Choroid plexus epithelial cell (primary cell): Measurements from ENCODE around the gene DESI2.
A peak's percentile ranks its signal among the peaks of the same experiment; 100 is the strongest.

Source experiments
- DNase-seq: peaks from one replicate; pipeline ENCODE4 v3.0.0-alpha.2; 2010; ENCODE audit warnings: low read depth
- H3K4me3 ChIP-seq: 2 replicates; pipeline ENCODE4 v1.5.1; 2011; ENCODE audit warnings: low read depth, mild to moderate bottlenecking, control low read depth, low read length, moderate library complexity
- CTCF ChIP-seq: conservative IDR thresholded peaks from 2 replicates; pipeline ENCODE4 v1.5.1; 2011; ENCODE audit warnings: low read depth, mild to moderate bottlenecking, control low read depth, inconsistent platforms, low read length, moderate library complexity

DESI2 gene

GRCh38 chr1:244727871-244728474, 75.0 kb downstream of the DESI2 start:
- no peak overlapping the region for H3K4me3 ChIP-seq
- TF ChIP-seq CTCF = no peak
- no peak for DNase-seq

GRCh38 chr1:244730153-244730933, 77.4 kb downstream of the DESI2 start:
- peak; percentile 63 for DNase-seq
- no peak for TF ChIP-seq CTCF
- H3K4me3 ChIP-seq = peak overlapping the region; percentile 62

- no peak for DNase-seq
- TF ChIP-seq CTCF = no peak
- peak overlapping the region; percentile 62 for H3K4me3 ChIP-seq
Observed at GRCh38 chr1:244730934-244731434, 78.1 kb downstream of the DESI2 start.

GRCh38 chr1:244731651-244732050, 78.7 kb downstream of the DESI2 start:
- no peak overlapping the region for H3K4me3 ChIP-seq
- no peak for DNase-seq
- no peak for TF ChIP-seq CTCF

GRCh38 chr1:244732851-244733450, 80.0 kb downstream of the DESI2 start:
- DNase-seq = no peak
- TF ChIP-seq CTCF = no peak
- no peak overlapping the region for H3K4me3 ChIP-seq

- peak; percentile 21 for DNase-seq
- TF ChIP-seq CTCF = no peak
Observed at GRCh38 chr1:244735404-244735803, 82.5 kb downstream of the DESI2 start.

More at GRCh38 chr1:244735404-244735803, 82.5 kb downstream of the DESI2 start:
- no peak overlapping the region for H3K4me3 ChIP-seq
